GM21447 (cell line): Measurements from ENCODE around the gene ABHD18.
A peak's percentile ranks its signal among the peaks of the same experiment; 100 is the strongest.
"Not testable (repeated sequence)": the region's sequence is repeated elsewhere in the genome, so short reads cannot be mapped to it uniquely, and the experiment has no call there.

Experiments used
- ATAC-seq: cut with Tn5 transposase; IDR thresholded peaks from one replicate; pipeline ENCODE4 v1.9.1; 2021; ENCODE audit not compliant: unreplicated experiment

The ABHD18 gene

GRCh38 chr4:127988638-127989037 is 23.4 kb downstream of the ABHD18 start:
- no peak for ATAC-seq

DNA sequence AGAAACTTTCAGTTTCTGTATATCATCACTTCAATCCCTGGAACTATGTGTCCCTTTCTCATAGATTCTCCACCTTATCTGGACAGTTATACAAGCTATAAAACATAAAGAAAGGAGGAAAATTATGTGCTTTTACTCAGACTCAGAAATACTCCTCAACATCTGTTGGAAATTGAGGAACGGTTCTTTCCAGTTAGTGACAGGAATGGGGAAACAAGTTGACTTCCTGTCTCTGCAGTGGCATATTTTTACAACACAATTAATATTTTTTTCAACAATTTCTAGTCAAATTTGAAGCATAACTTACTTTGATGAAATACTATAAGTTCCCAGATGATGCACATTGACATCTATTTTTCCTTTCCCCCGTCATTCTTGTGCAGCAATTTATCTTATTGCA is 27.9 kb downstream of the ABHD18 start:
- no peak for ATAC-seq

DNA sequence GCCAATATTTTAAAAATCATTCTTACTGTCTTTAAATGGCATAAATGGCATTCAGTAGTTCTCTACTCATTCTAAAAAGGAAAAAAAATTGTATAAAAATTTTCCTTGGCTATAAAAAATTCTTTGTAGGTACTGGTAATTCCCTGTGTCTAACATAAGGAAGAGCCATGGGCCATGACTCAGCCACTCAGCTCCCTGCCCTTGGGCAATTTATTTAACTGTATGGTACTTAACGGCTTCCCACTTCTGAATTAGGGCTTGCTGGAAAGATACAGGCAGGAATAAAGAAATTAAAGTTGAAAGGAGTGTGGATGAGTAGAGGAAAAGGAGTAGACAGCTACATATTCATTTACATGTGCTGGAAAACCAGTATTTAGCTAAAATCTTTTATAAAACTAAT is 30.6 kb downstream of the ABHD18 start:
- no peak for ATAC-seq

DNA sequence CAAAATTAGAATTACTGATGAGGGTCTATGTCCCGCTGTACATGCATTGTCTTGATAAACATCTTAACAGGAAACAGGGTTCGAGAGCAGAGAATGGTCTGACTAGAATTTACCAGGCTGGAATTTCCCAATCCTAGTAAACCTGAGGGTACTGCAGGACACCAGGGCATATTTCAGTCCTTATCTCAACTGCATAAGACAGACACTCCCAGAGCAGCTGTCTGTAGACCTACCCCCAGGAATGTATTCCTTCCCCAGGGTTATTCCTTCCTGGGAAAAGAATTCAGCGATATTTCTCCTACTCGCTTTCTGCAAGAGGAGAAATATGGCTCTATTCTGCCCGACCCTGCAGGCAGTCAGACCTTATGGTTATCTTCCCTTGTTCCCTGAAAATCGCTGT is 31.3 kb downstream of the ABHD18 start:
- not testable (repeated sequence) for ATAC-seq

DNA sequence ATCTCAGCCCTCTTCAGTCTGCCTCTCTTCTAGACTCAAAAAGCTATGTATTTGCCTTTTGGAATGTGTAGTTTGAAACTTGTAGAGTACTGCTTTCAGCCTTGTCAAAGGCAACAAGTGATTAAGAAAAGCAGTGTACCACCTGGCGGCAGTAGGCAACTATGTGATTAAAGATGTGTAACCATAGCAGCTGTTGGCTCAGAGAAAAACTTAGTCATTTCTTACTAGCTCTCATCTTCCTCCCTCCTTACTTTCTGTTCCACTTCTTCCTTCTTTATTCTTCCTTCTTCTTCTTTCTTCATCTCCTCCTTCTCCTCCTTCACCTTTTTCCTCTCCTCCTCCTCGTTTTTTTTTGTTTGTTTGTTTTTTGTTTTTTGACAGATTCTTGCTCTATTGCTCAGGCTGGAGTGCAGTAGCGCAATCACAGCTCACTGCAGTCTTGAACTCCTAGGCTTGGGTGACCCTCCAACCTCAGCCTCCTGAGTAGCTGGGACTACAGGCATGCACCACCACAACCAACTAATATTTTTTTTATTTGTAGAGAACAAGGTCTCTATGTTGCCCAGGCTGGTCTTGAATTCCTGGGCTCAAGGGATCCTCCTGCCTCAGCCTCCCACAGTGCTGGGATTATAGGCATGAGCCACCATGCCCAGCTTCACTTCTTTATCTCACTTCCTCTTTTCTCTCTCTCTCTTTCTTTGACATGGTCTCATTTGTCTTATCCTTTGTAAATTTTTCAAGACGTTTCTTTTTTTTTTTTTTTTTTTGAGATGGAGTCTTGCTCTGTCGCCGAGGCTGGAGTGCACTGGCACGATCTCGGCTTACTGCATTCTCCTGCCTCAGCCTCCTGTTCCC is 32.6 kb downstream of the ABHD18 start:
- peak; percentile 97 for ATAC-seq

DNA sequence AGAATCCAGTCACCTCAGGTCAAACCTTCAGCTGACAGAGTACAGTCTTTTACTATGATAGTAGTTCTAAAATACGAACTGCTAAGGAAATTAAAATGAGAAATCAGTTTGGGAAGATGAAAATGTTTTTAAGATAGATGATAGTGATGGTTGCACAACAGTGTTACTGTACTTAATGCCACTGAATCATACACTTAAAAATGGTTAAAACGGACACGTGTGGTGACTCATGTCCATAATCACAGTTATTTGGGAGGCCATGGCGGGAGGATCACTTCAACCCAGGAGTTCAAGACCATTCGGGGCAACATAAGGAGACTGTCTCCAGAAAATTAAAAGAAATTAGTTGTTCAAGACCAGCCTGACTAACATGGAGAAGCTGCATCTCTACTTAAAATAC is 41.4 kb downstream of the ABHD18 start:
- ATAC-seq, result no peak

GRCh38 chr4:128009428-128009827 is 44.2 kb downstream of the ABHD18 start:
- ATAC-seq, result no peak

DNA sequence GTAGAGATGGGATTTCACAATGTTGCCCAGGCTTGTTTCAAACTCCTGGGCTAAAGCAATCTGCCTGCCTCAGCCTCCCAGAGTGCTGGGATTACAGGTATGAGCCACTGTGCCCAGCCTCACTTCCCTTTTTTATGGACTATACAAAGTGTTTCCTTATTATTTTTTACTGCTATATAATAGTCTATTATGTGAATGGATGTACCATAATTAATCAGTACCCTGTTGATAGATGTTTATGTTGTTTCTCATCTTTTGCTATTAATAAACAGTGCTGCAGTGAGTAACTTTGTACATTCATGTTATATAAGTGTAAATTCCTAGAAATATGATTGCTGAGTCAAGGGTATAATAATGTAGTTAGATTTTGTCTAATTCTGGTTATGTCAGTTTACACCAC is 60.1 kb downstream of the ABHD18 start:
- ATAC-seq, result no peak

GRCh38 chr4:128029907-128030306 is 64.7 kb downstream of the ABHD18 start:
- ATAC-seq, result no peak

DNA sequence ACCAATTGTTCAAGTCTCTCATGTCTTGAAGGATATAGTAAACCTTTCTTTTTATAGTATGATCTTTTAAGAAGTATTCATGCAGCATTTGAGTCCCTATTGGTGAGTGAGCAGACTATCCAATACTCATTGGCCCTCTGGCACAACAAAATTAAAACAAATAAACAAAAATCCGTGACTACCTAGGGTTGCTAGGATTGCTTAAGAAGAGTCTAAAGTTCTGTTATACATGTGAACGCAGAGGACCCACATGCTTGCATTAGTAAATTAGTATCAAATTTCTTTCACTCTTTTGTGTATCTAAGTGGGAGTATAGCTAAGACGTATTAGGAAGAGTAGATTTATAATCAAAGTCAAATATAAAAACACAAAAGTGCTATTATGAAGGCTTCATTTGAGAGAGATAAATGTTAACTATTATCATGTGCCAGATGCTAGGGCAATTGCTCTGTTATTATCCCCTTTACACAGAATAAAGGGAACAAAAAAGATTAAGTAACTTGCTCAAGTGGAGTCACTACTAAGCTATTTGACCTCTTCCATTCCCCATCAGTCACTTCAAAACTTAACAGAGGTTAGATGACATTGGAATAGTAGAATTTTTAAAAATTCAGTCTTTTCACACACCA is 66.7 kb downstream of the ABHD18 start:
- no peak for ATAC-seq

- ATAC-seq, result no peak
These were observed 74.4 kb downstream of the ABHD18 start for GRCh38 chr4:128039568-128039967.

DNA sequence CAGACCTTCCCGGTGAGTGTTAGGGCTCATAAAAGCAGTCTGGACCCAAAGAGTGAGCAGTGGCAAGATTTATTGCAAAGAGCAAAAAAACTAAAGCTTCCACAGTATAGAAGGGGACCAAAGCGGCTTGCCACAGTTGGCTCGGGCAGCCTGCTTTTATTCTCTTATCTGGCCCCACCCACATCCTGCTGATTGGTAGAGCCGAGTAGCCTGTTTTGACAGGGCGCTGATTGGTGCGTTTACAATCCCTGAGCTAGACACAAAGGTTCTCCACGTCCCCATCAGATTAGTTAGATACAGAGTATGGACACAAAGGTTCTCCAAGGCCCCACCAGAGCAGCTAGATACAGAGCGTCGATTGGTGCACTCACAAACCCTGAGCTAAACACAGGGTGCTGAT is 81.8 kb downstream of the ABHD18 start:
- not testable (repeated sequence) for ATAC-seq

DNA sequence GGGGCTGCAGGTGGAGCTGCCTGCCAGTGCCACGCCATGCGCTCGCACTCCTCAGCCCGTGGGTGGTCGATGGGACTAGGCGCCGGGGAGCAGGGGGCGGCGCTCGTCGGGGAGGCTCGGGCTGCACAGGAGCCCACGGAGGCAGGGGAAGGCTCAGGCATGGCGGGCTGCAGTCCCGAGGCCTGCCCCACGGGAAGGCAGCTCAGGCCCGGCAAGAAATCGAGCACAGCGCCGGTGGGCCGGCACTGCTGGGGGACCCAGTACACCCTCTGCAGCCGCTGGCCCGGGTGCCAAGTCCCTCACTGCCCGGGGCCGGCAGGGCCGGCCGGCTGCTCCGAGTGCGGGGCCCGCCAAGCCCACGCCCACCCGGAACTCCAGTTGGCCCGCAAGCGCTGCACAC is 82.3 kb downstream of the ABHD18 start:
- not testable (repeated sequence) for ATAC-seq

GRCh38 chr4:128051229-128051628 is 86.0 kb downstream of the ABHD18 start:
- ATAC-seq, result not testable (repeated sequence)

- ATAC-seq, result not testable (repeated sequence)
These were observed 89.7 kb downstream of the ABHD18 start for GRCh38 chr4:128054907-128055306.

GRCh38 chr4:128055441-128056206 is 90.4 kb downstream of the ABHD18 start:
- ATAC-seq, result not testable (repeated sequence)

DNA sequence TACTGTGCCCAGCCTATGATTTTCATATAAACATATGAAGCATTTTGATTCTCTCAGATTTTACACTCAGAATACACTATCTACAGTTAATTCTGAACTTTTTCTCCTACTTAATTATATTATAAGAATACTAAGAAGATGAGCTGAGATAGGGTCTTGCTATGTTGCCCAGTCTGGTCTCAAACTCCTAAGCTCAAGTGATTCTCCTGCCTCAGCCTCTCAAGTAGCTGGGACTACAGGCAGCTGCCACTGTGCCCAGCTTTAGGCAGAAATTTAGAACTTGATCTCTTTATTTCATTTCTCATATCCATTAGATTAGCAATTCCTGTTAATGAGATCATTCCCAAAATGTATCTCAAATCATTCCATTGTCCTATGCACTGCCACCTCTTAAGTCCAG is 91.2 kb downstream of the ABHD18 start:
- no peak for ATAC-seq

- ATAC-seq, result no peak
These were observed 95.0 kb downstream of the ABHD18 start for GRCh38 chr4:128060121-128060698.

- peak; percentile 89 for ATAC-seq
These were observed 95.7 kb downstream of the ABHD18 start, which contains the start of gene LARP1B for GRCh38 chr4:128060699-128061565. LARP1B (plus strand) TSS chr4:128061312; CDS start chr4:128074952, 13,640 bp downstream.
